ENCODE measurements around the gene OMA1. TPM values are rescaled to one million over a fixed set of nuclear protein-coding genes. Genes with fewer than 3 reads are reported as not detected.

The OMA1 gene
- total RNA-seq, 1 donor from 2014 or later = 9.3 TPM

GRCh38 chr1:58481962-58482361 lies 64.6 kb downstream of the OMA1 start:
- H3K36me3 Mint-ChIP-seq (ENCODE audit: low read depth) = peaks cover 6% of the 10 kb centered on the region
- no peak for DNase-seq (ENCODE audit: low spot score)
- TF ChIP-seq CTCF (IDR thresholded peaks at IDR 0.05) = no peak
- H3K27ac Mint-ChIP-seq (ENCODE audit: unreplicated experiment) = no peak overlapping the region
- H3K4me1 Mint-ChIP-seq (ENCODE audit: low read depth) = no peaks in the 10 kb centered on the region
- H3K4me3 Mint-ChIP-seq (ENCODE audit: unreplicated experiment) = no peak overlapping the region
- peaks cover 5% of the 10 kb centered on the region for H3K9me3 Mint-ChIP-seq (ENCODE audit: low read depth)
- no peaks in the 10 kb centered on the region for H3K27me3 Mint-ChIP-seq (ENCODE audit: low read depth)

- no peak overlapping the region for H3K27ac Mint-ChIP-seq (ENCODE audit: unreplicated experiment)
- peaks cover 5% of the 10 kb centered on the region for H3K9me3 Mint-ChIP-seq (ENCODE audit: low read depth)
- no peak overlapping the region for H3K4me3 Mint-ChIP-seq (ENCODE audit: unreplicated experiment)
- no peaks in the 10 kb centered on the region for H3K4me1 Mint-ChIP-seq (ENCODE audit: low read depth)
- H3K27me3 Mint-ChIP-seq (ENCODE audit: low read depth) = no peaks in the 10 kb centered on the region
- DNase-seq (ENCODE audit: low spot score) = no peak
- no peak for TF ChIP-seq CTCF (IDR thresholded peaks at IDR 0.05)
- H3K36me3 Mint-ChIP-seq (ENCODE audit: low read depth) = peaks cover 6% of the 10 kb centered on the region
Measured at GRCh38 chr1:58480191-58480590, 66.3 kb downstream of the OMA1 start.

- Mint-ChIP-seq H3K27ac (ENCODE audit: unreplicated experiment) (no peak overlapping the region), H3K4me3 (ENCODE audit: unreplicated experiment) (no peak overlapping the region), H3K9me3 (ENCODE audit: low read depth) (peaks cover 5% of the 10 kb centered on the region), H3K27me3 (ENCODE audit: low read depth) (no peaks in the 10 kb centered on the region), H3K36me3 (ENCODE audit: low read depth) (peaks cover 5% of the 10 kb centered on the region), H3K4me1 (ENCODE audit: low read depth) (no peaks in the 10 kb centered on the region)
- TF ChIP-seq CTCF (IDR thresholded peaks at IDR 0.05) = no peak
- DNase-seq (ENCODE audit: low spot score) = no peak
Measured at GRCh38 chr1:58477390-58477789, 69.1 kb downstream of the OMA1 start.

DNA sequence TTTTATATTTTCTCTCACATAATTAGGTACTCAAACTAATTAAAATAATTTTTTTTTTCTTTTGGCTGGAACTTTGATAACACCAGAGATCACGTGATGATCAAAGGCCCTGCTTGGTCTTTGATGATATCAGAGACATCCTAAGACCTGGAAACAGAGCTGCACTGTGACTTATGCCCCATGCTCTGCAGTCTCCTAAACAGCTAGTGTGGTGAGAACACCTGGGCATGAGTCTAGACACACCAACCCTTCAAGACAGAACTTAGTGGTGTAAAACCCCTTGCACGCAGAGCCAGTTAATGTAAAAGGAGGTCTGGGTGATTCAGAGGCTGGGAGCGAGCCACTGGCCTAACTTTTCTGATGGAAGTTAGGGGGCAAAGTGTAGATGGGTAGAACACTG lies 70.3 kb downstream of the OMA1 start:
- no peak for DNase-seq (ENCODE audit: low spot score)
- Mint-ChIP-seq H3K27ac (ENCODE audit: unreplicated experiment) (no peak overlapping the region), H3K4me3 (ENCODE audit: unreplicated experiment) (no peak overlapping the region), H3K9me3 (ENCODE audit: low read depth) (no peaks in the 10 kb centered on the region), H3K27me3 (ENCODE audit: low read depth) (no peaks in the 10 kb centered on the region), H3K4me1 (ENCODE audit: low read depth) (no peaks in the 10 kb centered on the region), H3K36me3 (ENCODE audit: low read depth) (peaks cover 2% of the 10 kb centered on the region)
- no peak for TF ChIP-seq CTCF (IDR thresholded peaks at IDR 0.05)

DNA sequence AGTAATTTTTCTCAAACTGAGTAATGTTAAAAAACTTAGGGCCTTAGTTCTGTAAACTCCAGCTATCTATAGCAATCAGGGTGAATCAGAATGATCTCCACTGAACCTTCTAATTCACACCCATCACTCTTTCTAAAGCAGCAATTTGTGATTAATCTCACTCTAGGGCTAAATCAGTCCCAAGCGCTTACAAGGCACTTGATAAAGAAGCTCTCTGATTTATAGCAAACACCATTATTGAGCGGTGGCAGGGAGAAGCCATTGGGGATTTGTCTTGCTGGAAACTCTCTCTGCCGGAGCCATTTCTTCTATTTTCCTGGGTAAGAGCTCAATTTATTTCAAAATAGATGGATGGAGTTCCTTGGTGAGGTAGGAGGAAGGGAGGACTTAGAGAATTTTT lies 77.0 kb downstream of the OMA1 start:
- no peak for TF ChIP-seq CTCF (IDR thresholded peaks at IDR 0.05)
- H3K9me3 Mint-ChIP-seq (ENCODE audit: low read depth) = no peaks in the 10 kb centered on the region
- H3K27me3 Mint-ChIP-seq (ENCODE audit: low read depth) = peaks cover 2% of the 10 kb centered on the region
- H3K36me3 Mint-ChIP-seq (ENCODE audit: low read depth) = no peaks in the 10 kb centered on the region
- no peak overlapping the region for H3K4me3 Mint-ChIP-seq (ENCODE audit: unreplicated experiment)
- peaks cover 8% of the 10 kb centered on the region for H3K4me1 Mint-ChIP-seq (ENCODE audit: low read depth)
- H3K27ac Mint-ChIP-seq (ENCODE audit: unreplicated experiment) = no peak overlapping the region
- DNase-seq (ENCODE audit: low spot score) = no peak

All from chondrocyte (in vitro differentiated cells).